RCC 7860 (cell line): ENCODE data around the gene PLCH1.
"Not testable (repeated sequence)": the region's sequence is repeated elsewhere in the genome, so short reads cannot be mapped to it uniquely, and the experiment has no call there.

ENCODE experiments used
- DNase-seq: peaks from one replicate; pipeline ENCODE4 v3.0.0-alpha.2; 2015; ENCODE audit warnings: low spot score
- FAIRE-seq: peaks from 2 replicates; lab custom pipeline; 2012; peaks lifted over from hg19 to GRCh38; lab: Jason Lieb, UNC

Gene PLCH1

GRCh38 chr3:155426524-155427230 is 318.2 kb downstream of the PLCH1 start:
- DNase-seq (no peak), FAIRE-seq (no peak)

- DNase-seq, result no peak
- FAIRE-seq, result no peak
These were observed 319.5 kb downstream of the PLCH1 start for GRCh38 chr3:155425396-155425795.

- DNase-seq (no peak), FAIRE-seq (no peak)
These were observed 320.6 kb downstream of the PLCH1 start for GRCh38 chr3:155424323-155424710.

DNA sequence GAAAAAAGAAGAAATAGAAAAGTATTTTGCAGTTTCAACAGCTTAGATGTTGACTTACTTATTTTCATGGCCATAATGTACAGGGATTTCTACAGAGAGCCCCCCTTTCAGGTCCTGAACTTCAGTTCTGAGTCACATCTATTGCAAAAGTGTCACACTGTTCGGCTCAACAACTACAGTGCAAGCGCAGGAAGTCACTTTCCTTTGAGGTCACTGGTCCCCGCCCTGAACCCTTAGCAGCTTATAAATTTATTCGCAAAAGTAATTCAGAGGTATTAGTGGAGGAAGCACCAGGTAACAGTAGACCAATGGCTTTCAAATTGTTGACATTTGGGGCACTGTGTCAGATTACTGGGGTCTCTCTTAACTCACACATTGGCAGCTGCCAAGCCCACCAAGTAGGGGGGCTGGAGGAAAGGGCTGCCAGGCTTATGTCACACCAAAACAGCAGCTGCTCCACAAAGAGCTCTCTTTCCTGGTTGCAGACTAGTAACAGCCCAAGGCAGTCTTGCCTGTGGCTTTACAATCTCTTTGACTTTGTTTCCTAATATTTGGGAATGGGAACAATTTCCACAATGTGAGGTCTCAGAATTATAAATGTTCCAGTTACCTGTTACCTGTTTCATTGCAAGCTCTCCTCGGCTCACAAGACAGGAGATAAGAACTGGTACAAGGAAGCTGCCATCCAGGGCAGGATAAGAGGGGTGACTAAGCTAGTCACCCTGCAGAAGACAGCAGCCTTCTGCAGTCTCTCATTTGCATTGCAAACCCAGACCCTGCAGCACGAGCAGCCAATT is 321.1 kb downstream of the PLCH1 start:
- DNase-seq, result no peak
- FAIRE-seq, result no peak

DNA sequence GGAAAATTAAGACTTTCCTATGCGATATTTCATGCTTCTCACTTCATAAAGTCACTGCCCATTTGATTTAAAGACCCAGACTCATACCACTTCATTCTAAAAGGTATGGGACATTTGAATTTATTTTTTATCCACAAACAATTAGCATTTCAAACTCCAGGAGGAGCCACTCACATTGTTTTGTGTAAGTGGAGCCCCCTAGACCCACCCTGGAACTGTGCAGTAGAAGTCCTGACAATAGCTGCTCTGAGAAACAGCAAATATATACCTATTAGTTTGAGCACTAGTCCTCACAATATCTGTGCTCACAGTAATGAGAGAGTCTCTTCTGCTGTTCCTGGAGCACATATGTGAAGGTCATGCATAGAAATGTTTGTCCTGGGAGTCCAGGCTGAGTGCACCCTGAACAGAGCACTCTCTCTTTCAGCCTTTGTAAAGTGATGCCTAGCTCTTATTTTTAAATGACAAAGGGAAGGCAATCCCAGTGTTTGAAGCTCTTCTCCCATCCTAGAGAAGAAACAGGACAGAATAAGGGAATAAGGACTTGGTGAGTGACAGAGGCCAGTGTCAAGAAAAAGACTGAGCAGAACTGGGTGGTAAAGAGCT is 323.9 kb downstream of the PLCH1 start:
- DNase-seq, result no peak
- no peak for FAIRE-seq

GRCh38 chr3:155420406-155420805 is 324.5 kb downstream of the PLCH1 start:
- FAIRE-seq, result no peak

GRCh38 chr3:155418407-155418806 is 326.5 kb downstream of the PLCH1 start:
- no peak for DNase-seq
- FAIRE-seq, result no peak

More at GRCh38 chr3:155420406-155420805, 324.5 kb downstream of the PLCH1 start:
- DNase-seq, result no peak

- FAIRE-seq (no peak), DNase-seq (no peak)
These were observed 327.8 kb downstream of the PLCH1 start for GRCh38 chr3:155417119-155417517.

DNA sequence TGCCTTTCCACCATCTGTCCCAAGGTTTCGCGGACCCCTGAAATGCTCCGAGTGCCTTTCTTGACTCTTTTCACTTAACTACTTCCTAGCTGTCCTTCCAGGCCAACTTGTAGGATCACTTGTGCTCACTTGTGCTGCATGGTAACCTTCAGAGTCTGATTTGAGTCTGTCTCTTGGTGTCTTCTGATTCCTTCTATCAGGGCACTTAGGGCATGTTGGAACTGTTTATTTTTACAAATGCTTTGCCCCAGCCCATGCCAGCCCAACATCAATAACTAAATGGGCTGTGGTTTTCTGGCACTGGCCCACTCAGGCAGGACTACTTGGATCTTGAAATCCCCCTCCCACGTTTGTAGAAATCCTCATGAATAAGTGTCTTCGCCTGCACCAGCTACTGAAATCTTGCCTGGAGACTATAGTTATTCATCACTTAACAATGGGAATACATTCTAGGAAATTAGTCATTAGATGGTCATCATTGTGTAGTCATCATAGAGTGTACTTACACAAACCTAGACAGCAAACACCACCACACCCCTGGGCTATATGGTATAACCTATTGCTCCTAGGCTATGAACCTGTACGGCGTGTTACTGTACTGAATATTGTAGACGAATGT is 328.3 kb downstream of the PLCH1 start:
- peak; percentile 60 for FAIRE-seq
- DNase-seq, result peak; percentile 77

DNA sequence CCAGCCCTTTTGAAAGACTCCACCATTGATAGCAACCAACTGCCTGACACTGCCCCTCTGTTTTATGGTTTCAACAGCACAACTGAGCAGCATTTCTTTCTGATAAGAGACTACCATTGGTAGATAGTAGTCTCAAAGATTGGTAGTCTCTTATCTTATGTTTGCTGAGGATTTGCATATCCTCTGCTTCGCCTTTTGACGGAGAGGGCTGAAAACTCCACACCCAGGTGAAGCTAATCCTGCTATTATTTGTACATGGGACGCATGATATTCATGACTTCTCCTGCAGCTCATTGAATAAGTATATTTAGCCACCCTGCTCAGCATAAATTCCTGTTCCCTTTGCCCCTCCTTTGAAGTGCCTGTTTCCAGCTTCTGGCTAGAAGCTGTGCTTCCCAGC is 332.0 kb downstream of the PLCH1 start:
- no peak for FAIRE-seq

GRCh38 chr3:155411500-155412223 is 333.2 kb downstream of the PLCH1 start:
- no peak for DNase-seq
- FAIRE-seq, result no peak

More for the DNA sequence above, 332.0 kb downstream of the PLCH1 start:
- DNase-seq, result no peak

DNA sequence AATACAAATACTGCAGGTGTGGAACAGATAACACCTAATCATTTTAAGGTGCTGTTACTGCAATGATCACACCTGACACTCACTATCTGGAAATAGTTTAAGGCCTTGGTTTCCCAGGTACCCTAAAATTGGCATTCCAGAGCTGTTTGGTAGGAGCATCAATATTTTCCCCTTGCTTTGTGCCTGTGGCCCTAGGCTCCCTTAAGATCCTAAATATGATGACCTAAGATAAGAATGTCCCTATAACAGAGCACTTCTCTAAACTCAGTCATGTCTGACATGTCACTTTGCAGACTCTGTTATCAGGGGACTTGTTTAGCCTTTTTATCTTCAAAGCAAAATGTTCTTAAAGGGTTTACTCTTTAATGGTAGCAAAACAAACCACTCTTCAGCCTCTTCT is 335.5 kb downstream of the PLCH1 start:
- FAIRE-seq, result no peak
- no peak for DNase-seq

GRCh38 chr3:155407971-155408370 is 336.9 kb downstream of the PLCH1 start:
- FAIRE-seq, result no peak

GRCh38 chr3:155407331-155407730 is 337.5 kb downstream of the PLCH1 start:
- no peak for DNase-seq
- FAIRE-seq, result no peak

More at GRCh38 chr3:155407971-155408370, 336.9 kb downstream of the PLCH1 start:
- no peak for DNase-seq

- no peak for DNase-seq
These were observed 340.4 kb downstream of the PLCH1 start for GRCh38 chr3:155404486-155404885.

DNA sequence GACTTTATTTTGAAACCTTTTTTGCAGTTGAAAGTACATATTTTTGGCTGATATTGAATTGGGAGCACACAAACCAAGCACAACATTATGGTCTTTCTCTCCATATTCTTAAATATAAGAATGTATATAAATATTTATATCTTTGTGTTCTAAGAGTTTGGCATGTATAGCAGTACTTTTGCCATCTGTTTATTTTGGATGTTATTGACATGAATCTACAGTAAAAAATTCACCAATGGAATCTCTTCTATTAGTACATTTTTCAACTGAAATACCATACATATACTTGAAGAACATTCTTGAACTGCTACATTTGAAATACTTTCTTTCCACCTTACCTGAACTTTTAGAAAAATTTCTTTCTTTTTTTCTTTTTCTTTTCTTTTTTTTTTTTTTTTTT is 342.2 kb downstream of the PLCH1 start:
- no peak for FAIRE-seq
- DNase-seq, result no peak

More at GRCh38 chr3:155404486-155404885, 340.4 kb downstream of the PLCH1 start:
- FAIRE-seq, result no peak

DNA sequence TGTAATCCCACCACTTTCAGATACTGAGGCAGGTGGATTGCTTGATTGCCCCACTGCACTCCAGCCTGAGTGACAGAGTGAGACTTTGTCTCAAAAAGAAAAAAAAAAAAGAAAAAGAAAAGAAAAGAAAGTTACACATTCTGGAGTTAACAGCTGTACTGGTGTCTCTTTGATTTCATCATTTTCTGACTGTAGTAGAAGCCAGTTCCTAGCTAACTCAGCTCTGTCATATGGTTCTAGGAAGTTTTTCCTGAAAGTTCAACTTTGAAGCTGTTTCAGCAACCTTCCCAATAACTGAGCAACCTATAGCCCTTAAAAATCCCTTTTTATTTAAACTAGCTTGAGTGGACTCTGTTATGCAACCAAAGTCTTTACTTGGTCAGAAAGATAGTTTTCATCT is 346.8 kb downstream of the PLCH1 start:
- FAIRE-seq (no peak), DNase-seq (no peak)

DNA sequence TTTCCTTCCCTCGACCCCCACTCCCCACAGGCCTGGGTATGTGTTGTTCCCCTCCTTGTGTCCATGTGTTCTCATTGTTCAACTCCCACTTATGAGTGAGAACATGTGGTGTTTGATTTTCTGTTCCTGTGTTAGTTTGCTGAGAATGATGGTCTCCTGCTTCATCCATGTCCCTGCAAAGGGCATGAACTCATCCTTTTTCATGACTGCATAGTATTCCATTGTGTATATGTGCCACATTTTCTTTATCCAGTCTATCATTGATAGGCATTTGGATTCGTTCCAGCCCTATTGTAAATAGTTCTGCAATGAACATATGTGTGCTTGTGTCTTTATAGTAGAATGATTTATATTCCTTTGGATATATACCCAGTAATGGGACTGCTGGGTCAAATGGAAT is 350.0 kb downstream of the PLCH1 start:
- FAIRE-seq, DNase-seq: not testable (repeated sequence)

GRCh38 chr3:155394240-155394639 is 350.6 kb downstream of the PLCH1 start:
- DNase-seq (no peak), FAIRE-seq (no peak)

GRCh38 chr3:155393316-155393715 is 351.6 kb downstream of the PLCH1 start:
- DNase-seq (no peak), FAIRE-seq (no peak)

- DNase-seq (no peak), FAIRE-seq (no peak)
These were observed 352.7 kb downstream of the PLCH1 start for GRCh38 chr3:155392138-155392537.
